HCT116 (cell line): ENCODE results near the gene TAT. TPM values are rescaled to one million over a fixed set of nuclear protein-coding genes. Genes with fewer than 3 reads are reported as not detected.

ENCODE experiments used
- ATAC-seq: fragments of 200-7000 bp; cut with Tn5 transposase; 2 replicates; pipeline ENCODE4 v1.9.1; 2020; ENCODE audit warnings: mild to moderate bottlenecking, moderate library complexity
- BruUV-seq: library from RNA; stranded (reverse); fragments of 400-500 nt; replicated peaks from 2 replicates; lab custom pipeline; 2021; lab: Mats Ljungman, UMichigan
- CTCF ChIA-PET: fragments of 300-600 bp; sonication (Branson Sonifier 250); formaldehyde crosslinking; loops from one replicate; lab custom pipeline; 2021; ENCODE audit warnings: antibody characterized with exemption; lab: Charles Lee
- POLR2A ChIA-PET: fragments of 300-600, 350-600 bp; sonication (Branson Sonifier 250); formaldehyde crosslinking; loops from one replicate; lab custom pipeline; 2021; ENCODE audit warnings: antibody characterized with exemption; lab: Charles Lee
- RAD21 ChIA-PET, 2 experiments: fragments of 300-600 bp; sonication (Branson Sonifier 250); formaldehyde crosslinking; loops; one replicate each; lab custom pipeline; 2023; ENCODE audit warnings: low total read pairs in 2 of 2; ENCODE audit not compliant: uncharacterized antibody in 2 of 2, unreplicated experiment in 2 of 2, low non-redundant PET in 1 of 2; lab: Charles Lee
- DNase-seq: peaks from one replicate; pipeline ENCODE4 v3.0.0-alpha.2; 2010; ENCODE audit warnings: low read depth, low spot score
- H2AFZ ChIP-seq: fragments of 200-600 bp; shearing (Covaris generic), sonication (generic); 2 replicates; pipeline ENCODE4 v1.6.1; 2017; ENCODE audit warnings: low read depth, mixed run types, mixed read lengths, antibody characterized with exemption, low read length; ENCODE audit not compliant: poor library complexity, severe bottlenecking
- H3K27ac ChIP-seq: 2 replicates; pipeline ENCODE4 v1.5.1; 2012; ENCODE audit warnings: low read depth, low read length
- H3K27me3 ChIP-seq: fragments of 200-600 bp; sonication (generic); 2 replicates; pipeline ENCODE4 v1.6.1; 2016; ENCODE audit warnings: mixed run types, low read length, mixed read lengths; ENCODE audit not compliant: insufficient read depth
- H3K36me3 ChIP-seq, 2 experiments: fragments of 200-500 bp in 1 of 2; fragments of 200-600 bp in 1 of 2; sonication (Bioruptor generic) in 1 of 2; sonication (generic) in 1 of 2; 2 replicates each; pipeline versions ENCODE4 v1.5.1 to v1.6.1; 2014 to 2016; ENCODE audit warnings: low read length in 2 of 2, inconsistent platforms in 1 of 2, mixed read lengths in 1 of 2, mixed run types in 1 of 2; ENCODE audit not compliant: insufficient read depth in 2 of 2, control insufficient read depth in 1 of 2
- H3K4me1 ChIP-seq, 2 experiments: fragments of 200-600 bp in 1 of 2; sonication (generic) in 1 of 2; 2 replicates each; pipeline versions ENCODE4 v1.5.1 to v1.6.1; 2012 to 2017; ENCODE audit warnings: low read length in 2 of 2, inconsistent platforms in 1 of 2, mild to moderate bottlenecking in 1 of 2, mixed read lengths in 1 of 2, mixed run types in 1 of 2, moderate library complexity in 1 of 2; ENCODE audit not compliant: insufficient read depth in 2 of 2, control insufficient read depth in 1 of 2
- H3K4me2 ChIP-seq: fragments of 200-600 bp; sonication (generic); 2 replicates; pipeline ENCODE4 v1.6.1; 2017; ENCODE audit warnings: mixed run types, low read length, mixed read lengths
- H3K4me3 ChIP-seq, 2 experiments: fragments of 200-600 bp in 1 of 2; sonication (generic) in 1 of 2; replicated peaks in 1 of 2; 2 replicates each; pipeline ENCODE4 v1.5.1; 2011 to 2016; ENCODE audit warnings: low read length in 2 of 2, control low read depth in 1 of 2, low read depth in 1 of 2, mild to moderate bottlenecking in 1 of 2, mixed read lengths in 1 of 2, mixed run types in 1 of 2
- H3K79me2 ChIP-seq: fragments of 200-600 bp; sonication (generic); 2 replicates; pipeline ENCODE4 v1.6.1; 2017; ENCODE audit warnings: mild to moderate bottlenecking, mixed run types, low read length, moderate library complexity, mixed read lengths; ENCODE audit not compliant: insufficient read depth
- H3K9ac ChIP-seq: fragments of 200-600 bp; sonication (generic); 2 replicates; pipeline ENCODE4 v1.6.1; 2016; ENCODE audit warnings: low read length, mixed read lengths
- H3K9me2 ChIP-seq: fragments of 200-600 bp; sonication (generic), shearing (Covaris generic); 2 replicates; pipeline ENCODE4 v1.6.1; 2017; ENCODE audit warnings: mixed run types, mild to moderate bottlenecking, moderate library complexity; ENCODE audit not compliant: insufficient read depth
- H3K9me3 ChIP-seq, 2 experiments: fragments of 200-500 bp in 1 of 2; fragments of 200-600 bp in 1 of 2; sonication (Bioruptor generic) in 1 of 2; sonication (generic) in 1 of 2; 2 replicates each; pipeline ENCODE4 v1.6.1; 2014 to 2017; ENCODE audit warnings: low read length in 2 of 2, mixed read lengths in 2 of 2, inconsistent platforms in 1 of 2, low read depth in 1 of 2, mild to moderate bottlenecking in 1 of 2, mixed run types in 1 of 2, moderate library complexity in 1 of 2; ENCODE audit not compliant: control insufficient read depth in 1 of 2, insufficient read depth in 1 of 2
- H4K20me1 ChIP-seq: fragments of 200-600 bp; sonication (generic), shearing (Covaris generic); 2 replicates; pipeline ENCODE4 v1.6.1; 2017; ENCODE audit warnings: mixed run types, mild to moderate bottlenecking, moderate library complexity; ENCODE audit not compliant: insufficient read depth
- ATF3 ChIP-seq: IDR thresholded peaks from 2 replicates; pipeline ENCODE4 v1.6.1; 2012
- MAX ChIP-seq: IDR thresholded peaks from 2 replicates; pipeline ENCODE4 v1.6.1; 2012
- POLR2A ChIP-seq: IDR thresholded peaks from 2 replicates; pipeline ENCODE4 v1.7.0; 2011; ENCODE audit warnings: borderline replicate concordance; ENCODE audit not compliant: insufficient read depth, insufficient read length; ENCODE audit errors: extremely low read depth
- SIN3A ChIP-seq: IDR thresholded peaks from 2 replicates; pipeline ENCODE4 v1.6.1; 2012; ENCODE audit warnings: low read depth
- TCF7L2 ChIP-seq: IDR thresholded peaks from 2 replicates; pipeline ENCODE4 v1.7.0; 2011; ENCODE audit warnings: borderline replicate concordance, inconsistent platforms; ENCODE audit not compliant: insufficient read depth, insufficient read length; ENCODE audit errors: extremely low read depth
- ZFX ChIP-seq: fragments of 450-650 bp; IDR thresholded peaks from 2 replicates; pipeline ENCODE4 v1.6.1; 2017
- intact Hi-C: fragments of 100-400 bp; cut with micrococcal nuclease; formaldehyde crosslinking; loops from 2 replicates; pipeline ENCODE4 v1.10.0; 2022
- total RNA-seq: library from RNA; stranded (reverse); gene quantifications from one replicate; pipeline ENCODE4 v1.2.1, GENCODE V29; 2021; ENCODE audit not compliant: unreplicated experiment
- TF ChIP-seq, protein P1 (sequence below): IDR thresholded peaks from 2 replicates; pipeline ENCODE4 v1.6.1; 2011; ENCODE audit warnings: mild to moderate bottlenecking, low read length, moderate library complexity; ENCODE audit not compliant: insufficient replicate concordance; ENCODE audit errors: extremely low read depth

The TAT gene
- total RNA-seq, 1 experiment from 2014 or later = 0.91 TPM

DNA sequence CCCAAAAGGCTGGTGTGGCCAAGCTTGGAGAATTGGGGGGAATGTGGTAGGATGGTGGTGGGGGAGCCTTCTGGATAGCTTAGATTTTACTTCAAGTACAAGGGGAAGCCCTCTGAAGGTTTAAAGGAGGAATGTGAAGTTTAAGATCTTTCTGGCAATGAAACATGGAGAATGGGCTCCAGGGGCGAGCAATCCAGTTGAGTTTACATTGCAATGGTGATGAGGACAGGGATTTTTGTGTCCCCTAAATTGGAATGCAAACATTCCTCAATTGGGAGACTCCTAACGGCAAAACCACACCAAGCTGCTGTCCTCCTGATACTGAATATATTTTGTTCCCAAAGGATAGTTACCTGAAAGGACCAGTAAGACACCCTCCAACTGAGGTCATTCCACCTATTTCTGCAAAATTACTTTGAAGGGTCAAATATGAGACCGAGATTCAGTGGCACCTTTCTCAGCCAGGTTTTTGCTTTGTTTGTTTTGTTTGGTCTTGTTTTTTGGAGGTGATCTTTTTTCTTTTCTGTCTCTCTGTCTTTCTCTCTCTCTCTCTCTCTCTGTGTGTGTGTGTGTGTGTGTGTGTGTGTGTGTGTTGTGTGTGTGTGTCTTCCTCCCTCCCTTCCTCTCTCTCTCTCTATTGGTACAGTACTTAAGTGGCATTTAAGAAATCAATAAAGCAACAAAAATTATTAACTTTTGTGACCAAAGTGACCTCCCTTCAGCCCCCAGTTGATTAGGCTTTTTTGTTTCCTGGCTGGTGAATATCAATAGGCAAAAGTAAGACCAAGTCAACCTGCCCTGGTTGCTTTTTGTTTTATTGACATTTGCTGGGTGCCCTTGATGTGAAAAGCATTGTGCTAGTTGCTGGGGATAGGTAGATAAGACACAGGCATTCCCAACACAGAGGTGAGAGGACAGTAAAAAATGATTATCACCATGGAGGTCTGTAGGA is 16.4 kb upstream of the TAT start:
- TF ChIP-seq ATF3 = no peak
- TF ChIP-seq SIN3A = no peak
- TF ChIP-seq ZFX = no peak
- no peak for TF ChIP-seq MAX
- TF ChIP-seq, all 23 proteins: peak for 0
- no TSS peak for BruUV-seq
- intact Hi-C loops = no loop called here

GRCh38 chr16:71591917-71592316 is 15.0 kb upstream of the TAT start:
- no peak for DNase-seq
- Histone ChIP-seq H3K4me3 (no peak overlapping the region), H2AFZ (no peak overlapping the region), H3K27me3 (peaks cover 4% of the 10 kb centered on the region; the same call in 1 of the 2 replicates), H3K79me2 (no peaks in the 10 kb centered on the region), H3K27ac (no peak overlapping the region), H3K9me3 (no peaks in the 10 kb centered on the region), H3K4me2 (no peak overlapping the region), H4K20me1 (no peaks in the 10 kb centered on the region), H3K9ac (no peak overlapping the region), H3K9me2 (no peaks in the 10 kb centered on the region), H3K36me3 (no peaks in the 10 kb centered on the region), H3K4me1 (no peaks in the 10 kb centered on the region)
- ChIA-PET POLR2A (interaction anchor here (0.6 kb wide), 1 partner anchor 14 kb away, joined by 3 read pairs; no protein-coding TSS in a partner anchor), RAD21 (no interaction called here), CTCF (no interaction called here)
- BruUV-seq = no TSS peak
- ATAC-seq = no peak
- TF ChIP-seq TCF7L2 = no peak
- TF ChIP-seq, protein P1, sequence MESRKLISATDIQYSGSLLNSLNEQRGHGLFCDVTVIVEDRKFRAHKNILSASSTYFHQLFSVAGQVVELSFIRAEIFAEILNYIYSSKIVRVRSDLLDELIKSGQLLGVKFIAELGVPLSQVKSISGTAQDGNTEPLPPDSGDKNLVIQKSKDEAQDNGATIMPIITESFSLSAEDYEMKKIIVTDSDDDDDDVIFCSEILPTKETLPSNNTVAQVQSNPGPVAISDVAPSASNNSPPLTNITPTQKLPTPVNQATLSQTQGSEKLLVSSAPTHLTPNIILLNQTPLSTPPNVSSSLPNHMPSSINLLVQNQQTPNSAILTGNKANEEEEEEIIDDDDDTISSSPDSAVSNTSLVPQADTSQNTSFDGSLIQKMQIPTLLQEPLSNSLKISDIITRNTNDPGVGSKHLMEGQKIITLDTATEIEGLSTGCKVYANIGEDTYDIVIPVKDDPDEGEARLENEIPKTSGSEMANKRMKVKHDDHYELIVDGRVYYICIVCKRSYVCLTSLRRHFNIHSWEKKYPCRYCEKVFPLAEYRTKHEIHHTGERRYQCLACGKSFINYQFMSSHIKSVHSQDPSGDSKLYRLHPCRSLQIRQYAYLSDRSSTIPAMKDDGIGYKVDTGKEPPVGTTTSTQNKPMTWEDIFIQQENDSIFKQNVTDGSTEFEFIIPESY = no peak
- TF ChIP-seq POLR2A = no peak
- intact Hi-C loops = no loop called here

More for the DNA sequence above, 16.4 kb upstream of the TAT start:
- no peaks in the 10 kb centered on the region for H3K79me2 ChIP-seq
- no peak overlapping the region for H3K4me3 ChIP-seq
- no peaks in the 10 kb centered on the region for H4K20me1 ChIP-seq
- H3K27me3 ChIP-seq = peaks cover 4% of the 10 kb centered on the region; the same call in 1 of the 2 replicates
- no peaks in the 10 kb centered on the region for H3K9me2 ChIP-seq
- H3K9ac ChIP-seq = no peak overlapping the region
- no peaks in the 10 kb centered on the region for H3K36me3 ChIP-seq
- CTCF ChIA-PET = interaction anchor here (1.0 to 1.9 kb wide), 2 partner anchors 18 to 29 kb away, joined by 3 to 6 read pairs; no protein-coding TSS in a partner anchor
- no peaks in the 10 kb centered on the region for H3K4me1 ChIP-seq
- RAD21 ChIA-PET = no interaction called here
- POLR2A ChIA-PET = no interaction called here
- ATAC-seq (no peak), DNase-seq (no peak)
- no peak overlapping the region for H3K27ac ChIP-seq
- no peak overlapping the region for H2AFZ ChIP-seq
- no peak overlapping the region for H3K4me2 ChIP-seq
- no peaks in the 10 kb centered on the region for H3K9me3 ChIP-seq
